Endothelial cell of hepatic sinusoid (primary cell): Measurements from ENCODE around the gene ABLIM3.

Experiments
- in situ Hi-C: cut with HindIII; loops from 2 replicates; pipeline ENCODE4 v1.10.0; 2017; ENCODE audit warnings: low sequenced_read_pairs

Gene ABLIM3

DNA sequence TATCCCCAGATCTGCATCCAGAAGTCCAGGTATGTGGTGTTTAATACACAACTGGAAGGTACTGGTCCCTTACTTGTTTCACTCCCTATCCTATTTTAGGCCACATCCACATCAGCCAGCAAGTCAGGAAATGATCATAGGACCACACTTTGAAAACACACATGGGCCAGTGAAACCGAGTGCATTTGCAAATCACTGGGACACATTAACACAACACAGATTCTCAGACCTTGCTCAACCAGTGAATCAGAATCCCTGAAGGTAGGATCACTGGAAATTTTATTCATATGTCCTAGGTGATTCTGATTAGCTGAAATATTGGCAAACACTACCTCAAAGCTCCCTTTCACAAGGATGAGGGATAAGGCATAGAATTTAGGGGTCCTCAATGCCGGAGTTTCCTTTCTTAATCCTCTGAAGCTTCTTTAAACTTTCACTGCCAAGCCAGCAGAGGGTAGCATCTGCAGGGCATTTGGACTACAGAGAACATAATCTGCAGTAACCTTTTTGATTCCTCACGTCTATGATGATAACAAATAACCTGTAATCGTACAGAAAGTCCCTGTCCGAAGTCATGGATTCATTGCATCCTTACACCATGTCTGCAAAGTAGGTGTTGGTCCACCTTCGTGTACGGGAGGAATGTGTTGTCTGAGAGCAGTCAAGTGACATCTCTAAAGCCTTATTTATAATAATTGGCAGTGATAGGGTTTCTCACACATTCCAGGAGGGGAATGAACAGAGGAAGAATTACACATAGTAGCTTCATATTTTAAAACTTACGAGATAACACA is 11.0 kb upstream of the ABLIM3 start:
- in situ Hi-C loops: loop anchor here (5.0 kb wide), 1 partner anchor 137 kb away; no protein-coding TSS in a partner anchor

- in situ Hi-C loops: loop anchor here (5.0 kb wide), 1 partner anchor 135 kb away; no protein-coding TSS in a partner anchor
Measured at GRCh38 chr5:149132474-149132873, 8.8 kb upstream of the ABLIM3 start.

DNA sequence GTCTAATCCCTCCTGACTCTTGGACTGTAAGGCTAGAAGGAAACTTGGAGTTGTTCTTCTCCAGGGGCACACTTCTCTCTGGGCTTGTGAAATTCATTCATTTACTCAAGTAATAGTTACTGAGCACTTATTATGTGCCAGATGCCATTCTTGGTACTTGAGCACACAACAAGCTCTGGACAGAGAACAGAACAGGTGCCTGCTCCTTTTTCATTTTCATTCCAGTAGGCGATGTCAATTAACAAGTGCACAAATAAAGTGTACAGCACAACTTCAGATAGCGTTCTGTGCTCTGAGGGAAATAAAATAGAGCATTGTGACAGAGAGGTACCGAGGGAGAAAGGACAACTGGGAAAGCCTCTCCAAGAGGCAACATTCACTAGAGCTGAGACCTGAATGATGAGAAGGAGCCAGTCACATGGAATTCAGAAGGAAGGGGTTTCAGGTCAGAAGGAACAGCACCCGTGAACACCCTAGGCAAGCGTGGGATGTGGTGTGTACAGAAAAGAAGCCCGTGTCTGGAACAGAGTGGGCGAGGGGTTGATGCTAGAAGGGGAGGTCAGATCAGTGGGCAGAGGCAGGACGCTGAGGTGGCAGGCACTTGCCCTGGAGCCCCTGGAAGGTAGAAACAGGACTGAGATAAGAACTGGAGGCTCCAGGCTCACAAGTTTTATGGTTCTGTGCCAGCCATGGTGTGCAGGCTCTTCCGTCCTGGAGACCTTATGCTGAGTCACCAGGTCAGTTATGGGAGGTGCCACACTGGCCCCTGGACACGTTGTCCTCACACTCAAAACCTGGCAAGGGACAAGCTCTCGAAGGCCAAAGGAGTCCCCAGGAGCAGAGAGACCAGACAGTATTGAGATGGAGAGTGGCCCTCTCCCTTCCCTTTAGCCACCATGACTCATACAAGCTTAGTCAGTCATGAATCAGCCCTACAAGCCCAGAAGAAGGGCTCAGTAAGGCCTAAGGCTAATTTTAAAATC is 7.2 kb upstream of the ABLIM3 start:
- in situ Hi-C loops: loop anchor here (5.0 kb wide), 1 partner anchor 133 kb away; no protein-coding TSS in a partner anchor

DNA sequence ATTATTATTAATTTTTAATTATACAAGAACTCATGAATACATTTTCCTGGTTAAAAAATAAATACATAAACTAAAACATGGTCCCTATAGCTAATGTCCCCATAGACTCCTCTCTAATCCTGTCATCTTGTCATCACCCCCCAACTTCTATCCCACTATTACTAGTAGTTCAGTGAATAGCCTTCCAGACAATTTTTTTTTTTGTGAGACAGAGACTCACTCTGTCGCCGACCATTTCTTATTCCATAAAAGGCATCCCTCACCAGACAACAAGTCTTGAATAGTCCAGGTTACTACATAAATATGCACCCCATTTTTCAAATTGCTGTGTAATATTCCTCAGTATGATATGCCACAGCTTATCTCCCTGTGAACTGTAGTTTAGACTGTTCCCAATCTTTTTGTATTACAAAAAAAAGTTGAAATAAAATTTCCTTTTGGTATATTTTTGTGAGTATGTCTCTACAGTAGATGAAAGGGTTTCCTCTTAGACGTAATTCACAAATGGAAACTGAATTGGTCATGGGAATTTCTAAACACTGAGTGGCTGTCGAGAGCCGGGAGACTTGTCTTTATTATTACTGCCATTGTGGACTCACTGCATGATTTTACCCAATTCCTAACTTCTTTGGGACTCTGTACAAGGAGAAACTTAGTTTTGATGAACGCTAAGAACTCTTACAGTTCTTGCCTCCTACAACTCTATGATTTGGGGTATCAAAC is 6.4 kb upstream of the ABLIM3 start:
- in situ Hi-C loops: loop anchor here (5.0 kb wide), 1 partner anchor 132 kb away; no protein-coding TSS in a partner anchor

DNA sequence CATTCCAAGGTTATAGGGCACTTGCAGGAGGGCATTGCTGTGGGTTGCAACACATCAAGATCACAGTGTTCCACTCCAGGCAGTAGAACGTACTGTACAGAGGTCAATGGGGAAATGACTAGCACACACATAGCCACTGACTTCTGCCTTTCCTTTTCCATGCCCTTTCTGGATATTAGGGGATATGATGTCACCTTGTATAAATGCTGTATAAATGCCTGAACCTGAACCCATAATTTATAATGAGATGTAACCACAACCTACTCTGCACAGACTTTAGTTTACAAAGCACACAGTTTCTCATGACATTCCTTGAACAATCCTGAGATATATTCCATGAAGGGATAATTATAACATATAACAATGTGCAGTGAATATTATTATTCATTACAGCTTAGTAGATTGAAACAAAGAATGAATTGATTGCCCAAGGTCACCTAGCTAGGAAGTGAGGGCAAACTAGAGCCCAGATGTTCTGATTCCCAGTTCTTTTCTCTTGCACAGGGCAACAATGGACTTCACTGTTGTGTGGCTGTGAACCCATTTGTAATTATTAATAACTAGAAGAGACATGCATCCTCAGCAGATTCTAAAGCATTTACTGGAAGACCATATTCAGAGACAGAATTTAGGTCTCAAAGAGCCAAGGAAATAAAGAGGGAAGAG is 5.6 kb upstream of the ABLIM3 start:
- in situ Hi-C loops: no loop called here

GRCh38 chr5:149138182-149138923 is 2.9 kb upstream of the ABLIM3 start:
- in situ Hi-C loops: no loop called here

- in situ Hi-C loops: no loop called here
Measured at GRCh38 chr5:149140197-149141002, 893 bp upstream of the ABLIM3 start.

GRCh38 chr5:149141957-149142851 is 911 bp downstream of the ABLIM3 start:
- in situ Hi-C loops: no loop called here

DNA sequence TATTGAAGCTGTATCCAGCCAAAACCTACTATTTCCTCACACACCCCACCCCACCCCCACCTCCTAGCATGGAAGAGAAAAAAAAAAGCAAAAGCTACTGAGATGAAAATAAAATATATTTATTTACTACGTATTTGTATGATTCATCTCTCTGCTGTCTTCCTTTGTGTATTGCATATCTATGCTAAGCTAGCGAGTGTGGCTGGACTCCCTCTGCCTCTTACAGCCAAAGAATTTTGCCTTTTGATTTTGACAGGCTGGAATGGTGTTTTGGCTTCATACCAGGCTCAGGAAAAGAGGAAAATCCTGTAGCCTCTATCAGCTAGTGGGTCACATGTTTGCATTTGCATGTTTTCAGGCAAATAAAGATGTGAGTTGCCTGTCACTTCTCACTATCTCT is 2.2 kb downstream of the ABLIM3 start:
- in situ Hi-C loops: no loop called here

GRCh38 chr5:149144637-149145036 is 3.3 kb downstream of the ABLIM3 start:
- in situ Hi-C loops: no loop called here

DNA sequence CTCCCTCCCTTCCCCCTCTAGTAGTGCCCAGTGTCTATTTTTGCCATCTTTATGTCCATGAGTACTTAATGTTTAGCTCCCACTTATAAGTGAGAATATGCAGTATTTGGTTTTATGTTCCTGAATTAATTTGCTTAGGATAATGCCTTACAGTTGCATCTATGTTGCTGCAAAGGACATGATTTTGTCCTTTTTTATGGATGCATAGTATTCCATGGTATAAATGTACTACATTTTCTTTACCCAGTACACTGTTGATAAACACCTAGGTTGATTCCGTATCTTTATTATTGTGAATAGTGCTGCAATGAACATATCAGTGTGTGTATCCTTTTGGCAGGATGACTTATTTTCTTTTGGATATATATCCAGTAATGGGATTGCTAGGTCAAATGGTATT is 3.8 kb downstream of the ABLIM3 start:
- in situ Hi-C loops: no loop called here

DNA sequence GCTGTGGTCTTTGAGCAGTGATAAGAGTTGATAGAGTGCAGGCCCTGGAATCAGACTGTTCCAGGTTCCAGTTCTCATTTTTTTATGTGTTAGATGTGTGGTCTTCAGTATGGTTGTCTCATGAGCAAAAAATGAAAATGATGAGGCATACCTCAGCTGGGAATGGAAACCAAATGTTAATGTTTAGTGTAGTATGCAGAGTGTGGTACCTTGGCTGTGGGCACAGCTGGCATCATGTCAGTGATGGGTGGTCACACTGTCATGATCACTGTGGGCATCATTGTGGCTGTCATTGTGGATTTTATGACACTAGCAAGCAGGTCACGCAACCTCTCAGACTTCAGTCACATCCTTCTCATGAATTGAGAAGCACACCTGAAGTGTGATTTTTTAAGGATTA is 6.4 kb downstream of the ABLIM3 start:
- in situ Hi-C loops: no loop called here

DNA sequence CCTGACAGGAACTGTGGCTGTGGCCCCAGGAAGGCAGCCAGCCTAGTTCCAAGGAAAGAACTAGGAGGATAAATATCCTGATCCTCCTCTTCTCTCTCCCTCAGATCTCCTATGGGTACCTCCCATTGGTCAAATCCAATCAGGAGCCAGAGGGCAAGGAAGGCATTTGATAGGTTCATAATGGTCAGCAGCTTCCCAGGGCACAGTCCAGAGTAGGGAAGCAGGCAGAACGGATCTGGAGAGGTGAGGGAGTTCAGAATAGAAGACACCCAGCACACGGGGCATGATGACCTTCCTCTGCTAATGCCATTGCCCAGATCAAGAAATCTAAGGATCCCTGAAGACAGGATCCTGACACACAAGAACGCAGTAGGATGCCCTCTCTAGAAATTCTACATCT is 8.6 kb downstream of the ABLIM3 start:
- in situ Hi-C loops: loop anchor here (5.0 kb wide), 1 partner anchor 57 kb away; no protein-coding TSS in a partner anchor

GRCh38 chr5:149150457-149150856 is 9.2 kb downstream of the ABLIM3 start:
- in situ Hi-C loops: loop anchor here (5.0 kb wide), 1 partner anchor 57 kb away; no protein-coding TSS in a partner anchor

- in situ Hi-C loops: loop anchor here (5.0 kb wide), 1 partner anchor 56 kb away; no protein-coding TSS in a partner anchor
Measured at GRCh38 chr5:149151717-149152116, 10.4 kb downstream of the ABLIM3 start.

DNA sequence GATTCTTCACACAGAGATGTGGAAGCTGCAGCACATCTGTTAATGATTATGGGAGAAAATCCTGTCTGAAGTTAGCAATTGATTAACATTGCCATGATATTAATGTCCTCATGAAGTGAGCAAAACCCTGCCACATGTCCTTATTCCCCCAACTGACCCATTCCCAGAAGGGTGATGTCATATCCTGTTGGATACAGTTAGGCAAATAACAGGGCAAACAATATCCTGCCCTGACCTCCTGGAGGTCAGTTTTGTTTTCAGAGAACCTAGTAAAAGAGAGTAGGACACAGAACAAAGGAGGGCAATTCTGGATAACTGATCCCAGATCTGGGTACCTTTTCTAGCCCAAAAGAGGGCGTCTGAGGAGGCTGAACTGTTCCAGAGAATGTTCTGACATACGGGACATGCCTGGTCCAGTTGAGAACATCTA is 11.0 kb downstream of the ABLIM3 start:
- in situ Hi-C loops: loop anchor here (5.0 kb wide), 1 partner anchor 55 kb away; no protein-coding TSS in a partner anchor

- in situ Hi-C loops: loop anchor here (5.0 kb wide), 1 partner anchor 54 kb away; no protein-coding TSS in a partner anchor
Measured at GRCh38 chr5:149153193-149153750, 12.0 kb downstream of the ABLIM3 start.
